ELR (cell line): Measurements from ENCODE around the gene CLCN7.
A peak's percentile ranks its signal among the peaks of the same experiment; 100 is the strongest.

Source experiments
- DNase-seq: peaks from one replicate; pipeline ENCODE4 v3.0.0-alpha.2; 2015; ENCODE audit warnings: low read depth

Gene CLCN7

DNA sequence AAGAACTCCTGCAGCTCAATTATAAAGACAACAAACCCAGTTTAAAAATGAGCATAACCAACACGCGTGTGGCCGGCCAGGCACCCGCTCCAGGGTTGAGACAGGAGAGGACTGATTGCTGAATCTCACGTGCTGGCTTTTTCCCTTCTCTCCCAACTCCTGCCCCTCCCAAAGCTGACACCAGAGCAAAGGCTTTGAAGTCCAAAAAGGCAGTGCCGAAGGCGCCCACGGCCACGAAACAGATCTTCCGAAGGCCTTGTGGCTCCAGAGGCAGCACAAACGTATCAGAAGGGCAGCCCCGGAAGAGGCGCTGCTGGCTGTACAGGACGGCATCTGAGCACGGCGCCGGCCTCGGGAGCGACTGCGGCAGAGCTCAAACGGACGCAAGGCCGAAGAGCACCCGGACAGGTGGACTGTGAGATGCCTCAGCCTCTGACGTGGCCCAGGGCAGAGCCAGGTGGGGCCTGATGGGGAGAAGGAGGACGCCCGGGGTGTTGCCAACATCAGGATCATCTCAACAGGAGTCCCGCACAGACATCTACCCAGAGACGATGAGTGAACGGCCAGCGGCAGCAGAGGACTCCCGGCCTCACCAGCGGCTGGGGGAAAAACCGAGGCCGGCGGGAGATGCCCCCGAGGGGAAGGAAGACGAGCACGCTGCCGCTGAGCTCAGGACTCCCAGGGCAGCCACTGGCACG is 10.5 kb downstream of the CLCN7 start:
- DNase-seq = no peak

- no peak for DNase-seq
Observed at GRCh38 chr16:1461146-1461545, 13.7 kb downstream of the CLCN7 start.

DNA sequence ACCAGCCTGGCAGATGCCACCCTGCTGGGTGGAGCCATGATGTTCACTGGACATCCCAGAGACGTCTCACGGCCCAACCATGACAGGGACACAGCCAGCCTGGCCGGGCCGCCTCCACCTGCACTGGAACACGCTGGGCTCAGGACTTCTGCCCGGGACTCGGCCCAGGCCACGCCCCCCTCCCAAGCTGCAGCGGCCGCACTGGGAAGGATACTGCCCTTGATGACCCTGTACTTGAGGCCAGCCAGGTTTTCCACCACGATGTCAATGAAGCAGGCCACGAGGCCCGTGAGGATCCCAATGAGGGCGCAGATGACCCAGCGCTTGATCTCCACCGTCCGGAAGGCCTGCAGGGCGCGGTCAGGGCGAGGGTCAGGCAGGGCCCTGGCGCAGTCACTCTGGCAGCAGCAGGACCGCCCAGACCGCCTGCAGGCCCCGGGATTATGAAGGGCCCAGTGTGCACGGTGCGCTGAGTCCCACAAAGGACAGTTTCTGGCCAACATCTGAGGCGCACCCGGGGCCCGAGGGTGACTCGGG is 14.2 kb downstream of the CLCN7 start:
- DNase-seq = no peak

DNA sequence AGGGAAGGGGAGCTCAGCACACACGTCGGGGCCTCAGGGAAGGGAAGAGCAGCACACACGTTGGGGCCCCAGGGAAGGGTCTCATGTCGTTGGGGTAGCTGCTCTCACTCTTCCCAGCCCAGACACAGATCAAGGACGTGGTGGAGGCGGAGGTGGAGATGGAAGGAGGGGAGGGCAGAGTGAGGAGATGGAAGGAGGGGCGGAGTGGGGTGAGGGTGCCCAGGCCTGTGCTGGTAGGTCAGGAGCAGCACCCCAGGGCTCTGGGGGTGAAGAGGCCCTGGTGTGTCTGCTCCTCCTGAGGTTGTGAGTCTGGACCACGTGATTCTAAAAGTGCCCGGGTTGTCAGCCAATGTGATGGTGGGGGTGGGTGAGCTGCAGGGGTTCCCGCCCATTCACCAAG is 14.9 kb downstream of the CLCN7 start:
- no peak for DNase-seq

DNA sequence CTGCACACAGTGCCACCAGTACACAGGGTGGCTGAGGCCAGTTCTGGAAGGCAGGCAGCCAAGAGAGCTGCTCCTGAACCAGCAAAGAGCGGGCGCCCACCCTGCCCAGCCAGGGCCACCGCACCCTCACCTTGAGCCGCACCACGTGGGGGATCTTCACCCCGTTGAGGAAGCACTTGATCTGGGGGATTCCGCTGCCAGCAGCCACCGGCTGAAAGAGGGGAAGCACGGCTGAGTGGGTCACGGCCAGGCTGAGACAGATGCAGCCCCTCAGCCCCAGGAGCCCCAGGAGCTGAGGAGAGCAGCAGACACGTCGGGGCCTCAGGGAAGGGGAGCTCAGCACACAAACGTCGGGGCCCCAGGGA is 15.9 kb downstream of the CLCN7 start:
- no peak for DNase-seq

GRCh38 chr16:1458336-1458976 is 16.4 kb downstream of the CLCN7 start:
- DNase-seq = peak; percentile 30

- DNase-seq = no peak
Observed at GRCh38 chr16:1457489-1458245, 17.2 kb downstream of the CLCN7 start.

DNA sequence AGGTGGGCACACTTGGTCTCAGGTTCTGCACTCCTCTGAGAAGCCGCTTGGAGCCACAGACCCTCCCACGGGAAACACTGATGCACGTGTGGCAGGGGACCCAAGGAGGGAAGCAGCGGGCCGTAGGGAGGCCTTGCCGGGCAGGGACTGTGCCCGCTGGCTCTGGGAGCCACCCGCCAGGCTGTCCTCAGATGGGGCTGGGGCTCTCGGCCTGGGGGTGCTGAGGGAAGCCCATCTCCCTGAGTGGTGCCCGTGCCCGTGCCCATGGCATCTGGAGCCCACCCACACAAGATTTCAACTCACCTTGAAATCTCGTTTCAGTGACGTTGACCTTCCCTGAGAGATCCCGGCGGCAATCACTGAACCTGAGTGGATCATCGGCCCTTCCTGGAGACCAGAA is 17.9 kb downstream of the CLCN7 start:
- no peak for DNase-seq

- DNase-seq = no peak
Observed at GRCh38 chr16:1455190-1456171, 19.3 kb downstream of the CLCN7 start.

DNA sequence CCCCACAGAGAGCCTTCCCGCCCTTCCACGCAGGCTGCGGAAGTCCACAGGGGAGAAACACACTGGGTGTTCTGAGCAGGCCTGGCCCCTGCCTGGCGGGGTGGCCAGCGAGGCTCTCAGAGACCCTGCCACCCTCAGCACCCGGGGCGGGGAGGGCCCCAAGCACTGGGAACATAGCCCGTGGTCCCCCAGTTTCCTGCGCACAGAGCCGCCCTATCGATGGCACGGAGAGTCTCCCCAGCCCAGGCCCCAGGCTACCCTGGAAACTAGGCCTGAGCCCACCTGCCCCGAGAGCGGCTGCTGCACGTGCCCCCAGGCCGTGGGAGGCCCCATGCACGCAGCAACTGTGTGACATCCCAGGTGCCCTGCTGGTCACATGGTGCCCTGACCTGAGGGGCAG is 20.3 kb downstream of the CLCN7 start:
- DNase-seq = no peak

DNA sequence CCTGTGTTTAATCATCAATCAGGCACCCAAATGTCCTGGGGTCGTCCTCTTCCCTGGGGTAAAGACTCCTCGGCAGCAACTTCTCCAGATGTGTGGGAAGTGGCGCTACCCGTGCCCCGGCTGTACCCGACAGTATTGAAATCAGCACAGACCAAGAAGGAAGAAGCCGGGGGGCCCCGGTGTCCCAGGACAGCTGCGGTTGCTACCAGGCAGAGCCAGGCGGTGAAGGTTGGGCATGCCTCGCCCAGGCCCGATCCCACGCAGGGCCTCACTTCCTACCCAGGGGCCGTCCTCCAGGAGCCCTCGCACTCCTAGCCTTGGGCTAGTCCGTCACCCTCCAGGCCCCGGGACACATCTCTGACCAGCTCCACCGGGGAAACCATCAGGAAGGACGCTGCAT is 21.5 kb downstream of the CLCN7 start:
- no peak for DNase-seq

DNA sequence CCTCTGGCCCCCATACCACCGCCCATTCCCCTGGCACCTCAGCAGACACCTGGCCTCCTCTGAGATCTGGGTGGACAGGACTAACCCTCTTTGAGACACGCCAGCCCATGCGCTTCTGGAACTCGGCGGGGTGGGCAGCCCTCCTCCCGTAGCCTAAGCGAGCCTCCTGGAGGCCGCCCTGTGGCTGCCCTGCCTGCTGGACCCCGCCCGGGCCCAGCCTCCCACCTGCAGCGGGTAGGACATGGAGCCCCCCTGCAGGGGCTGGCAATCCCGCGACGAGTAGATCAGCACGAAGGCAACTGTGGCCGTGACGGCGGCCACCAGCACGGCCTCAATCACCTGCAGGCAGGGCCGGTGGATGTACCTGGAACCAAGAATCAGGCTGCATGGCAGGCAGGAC is 22.3 kb downstream of the CLCN7 start:
- no peak for DNase-seq

- no peak for DNase-seq
Observed at GRCh38 chr16:1451702-1452392, 23.0 kb downstream of the CLCN7 start.

GRCh38 chr16:1450841-1451240 is 24.0 kb downstream of the CLCN7 start:
- DNase-seq = no peak

DNA sequence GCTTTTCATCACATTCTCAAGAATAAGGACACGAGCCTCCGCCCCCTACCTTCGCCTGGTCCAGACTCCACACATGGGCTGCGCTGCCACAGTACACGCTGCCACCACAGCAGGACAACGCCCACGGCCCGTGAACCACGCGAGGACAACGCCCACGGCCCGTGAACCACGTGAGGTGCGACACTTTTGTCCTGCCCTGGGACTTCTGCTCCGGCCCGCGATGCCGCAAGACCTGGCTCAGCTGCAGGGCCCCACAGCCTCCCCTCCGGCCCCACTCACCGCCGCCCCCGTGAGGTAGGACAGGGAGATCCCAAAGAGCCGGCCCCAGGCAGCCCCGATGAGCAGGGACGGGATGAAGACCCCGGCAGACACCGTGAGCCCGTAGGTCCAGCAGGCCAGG is 24.6 kb downstream of the CLCN7 start:
- DNase-seq = no peak

DNA sequence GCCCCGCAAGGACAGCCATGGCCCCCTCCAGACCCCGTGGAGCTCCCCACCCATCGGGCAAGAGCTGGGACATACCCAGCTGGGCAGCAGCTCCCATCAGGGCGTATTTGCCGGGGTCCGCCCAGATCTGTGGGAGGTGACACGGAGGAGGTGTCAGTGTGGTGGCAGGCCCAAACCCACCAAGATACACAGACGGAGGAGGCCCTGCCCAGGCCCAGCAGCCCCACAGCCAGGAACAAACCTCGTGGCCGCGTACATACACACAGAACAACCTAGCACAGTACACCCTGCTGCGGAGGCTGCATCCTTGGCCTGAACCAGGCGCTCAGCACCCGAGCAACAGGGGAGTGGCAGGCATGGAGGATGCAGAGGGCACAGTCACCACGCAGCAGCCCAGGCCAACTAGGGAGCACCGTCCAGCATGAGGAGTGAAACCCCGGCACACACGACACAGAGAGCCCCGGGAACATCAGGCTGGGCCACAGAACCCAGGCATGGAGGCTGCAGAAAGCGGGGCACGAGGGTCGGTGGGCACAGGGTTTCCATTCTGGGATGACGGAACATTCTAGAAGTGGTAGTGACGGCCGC is 25.5 kb downstream of the CLCN7 start:
- DNase-seq = no peak

GRCh38 chr16:1448536-1449116 is 26.2 kb downstream of the CLCN7 start:
- no peak for DNase-seq

- DNase-seq = no peak
Observed at GRCh38 chr16:1447965-1448364, 26.9 kb downstream of the CLCN7 start.

DNA sequence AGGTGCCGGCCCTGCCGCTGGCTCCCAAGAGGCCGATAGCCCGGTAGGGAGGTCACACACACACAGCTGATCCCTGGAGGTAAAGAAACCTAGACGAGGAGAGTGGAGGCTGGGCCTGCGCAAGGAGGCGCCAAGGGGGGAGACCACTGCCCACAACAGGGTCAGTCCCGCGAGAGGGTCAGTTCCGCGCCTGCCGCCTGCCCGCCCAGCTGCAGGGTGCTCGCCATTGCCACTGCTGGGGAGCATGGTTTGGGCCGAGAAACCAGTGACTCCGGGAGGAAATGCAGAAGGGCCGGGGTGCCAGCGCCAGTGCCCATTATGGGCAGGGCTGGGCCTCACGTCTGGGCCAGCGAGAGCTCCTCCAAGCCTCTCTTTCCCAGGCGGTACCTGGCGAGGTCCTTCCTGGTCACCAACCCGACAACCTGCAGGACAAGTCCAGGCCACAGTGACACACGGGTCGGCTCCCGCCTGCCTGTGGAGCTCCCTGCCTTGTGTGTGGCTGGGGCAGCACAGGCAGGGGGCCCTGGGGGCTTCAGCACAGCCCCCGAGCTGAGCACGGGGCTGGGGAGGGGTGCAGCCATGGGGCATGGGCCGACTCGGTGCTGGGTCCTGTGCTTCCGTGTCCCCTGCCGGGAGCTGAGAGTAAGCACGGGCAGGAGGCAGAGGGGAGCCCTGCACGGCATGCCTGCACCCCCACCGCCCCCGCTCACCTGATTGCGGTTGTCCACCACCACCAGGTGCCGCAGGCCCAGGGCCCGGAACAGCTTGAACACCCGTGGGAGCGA is 28.3 kb downstream of the CLCN7 start:
- DNase-seq = no peak
